ENCODE data around the gene DISC1. TPM values are rescaled to one million over a fixed set of nuclear protein-coding genes. Genes with fewer than 3 reads are reported as not detected.

The DISC1 gene
- total and polyA plus RNA-seq, 2 experiments from 2014 or later, result 6.5 to 11.5 TPM

- H3K9me3 ChIP-seq (ENCODE audit: low read depth), result no peaks in the 10 kb centered on the region
- no peaks in the 10 kb centered on the region for H3K4me1 ChIP-seq (ENCODE audit: low read depth)
- no peak for DNase-seq (ENCODE audit: low read depth in 1 of 2, low spot score in 1 of 2)
- no peaks in the 10 kb centered on the region for H3K36me3 ChIP-seq
- no peaks in the 10 kb centered on the region for H3K27me3 ChIP-seq
- TF ChIP-seq, protein P1, sequence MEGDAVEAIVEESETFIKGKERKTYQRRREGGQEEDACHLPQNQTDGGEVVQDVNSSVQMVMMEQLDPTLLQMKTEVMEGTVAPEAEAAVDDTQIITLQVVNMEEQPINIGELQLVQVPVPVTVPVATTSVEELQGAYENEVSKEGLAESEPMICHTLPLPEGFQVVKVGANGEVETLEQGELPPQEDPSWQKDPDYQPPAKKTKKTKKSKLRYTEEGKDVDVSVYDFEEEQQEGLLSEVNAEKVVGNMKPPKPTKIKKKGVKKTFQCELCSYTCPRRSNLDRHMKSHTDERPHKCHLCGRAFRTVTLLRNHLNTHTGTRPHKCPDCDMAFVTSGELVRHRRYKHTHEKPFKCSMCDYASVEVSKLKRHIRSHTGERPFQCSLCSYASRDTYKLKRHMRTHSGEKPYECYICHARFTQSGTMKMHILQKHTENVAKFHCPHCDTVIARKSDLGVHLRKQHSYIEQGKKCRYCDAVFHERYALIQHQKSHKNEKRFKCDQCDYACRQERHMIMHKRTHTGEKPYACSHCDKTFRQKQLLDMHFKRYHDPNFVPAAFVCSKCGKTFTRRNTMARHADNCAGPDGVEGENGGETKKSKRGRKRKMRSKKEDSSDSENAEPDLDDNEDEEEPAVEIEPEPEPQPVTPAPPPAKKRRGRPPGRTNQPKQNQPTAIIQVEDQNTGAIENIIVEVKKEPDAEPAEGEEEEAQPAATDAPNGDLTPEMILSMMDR (IDR thresholded peaks at IDR 0.05; ENCODE audit: low read depth, low read length), result no peak
- H3K4me3 ChIP-seq, result no peak overlapping the region
- no peak overlapping the region for H3K27ac ChIP-seq
Observed at GRCh38 chr1:231606712-231607111, 19.9 kb upstream of the DISC1 start.

GRCh38 chr1:231610388-231610787 is 16.2 kb upstream of the DISC1 start:
- H3K9me3 ChIP-seq (ENCODE audit: low read depth), result no peaks in the 10 kb centered on the region
- DNase-seq (ENCODE audit: low read depth in 1 of 2, low spot score in 1 of 2), result no peak
- no peak overlapping the region for H3K4me3 ChIP-seq
- TF ChIP-seq, protein P1 (IDR thresholded peaks at IDR 0.05; ENCODE audit: low read depth, low read length), result no peak
- no peaks in the 10 kb centered on the region for H3K4me1 ChIP-seq (ENCODE audit: low read depth)
- no peaks in the 10 kb centered on the region for H3K36me3 ChIP-seq
- H3K27ac ChIP-seq, result no peak overlapping the region
- H3K27me3 ChIP-seq, result no peaks in the 10 kb centered on the region

GRCh38 chr1:231611111-231611510 is 15.5 kb upstream of the DISC1 start:
- TF ChIP-seq, protein P1 (IDR thresholded peaks at IDR 0.05; ENCODE audit: low read depth, low read length), result no peak
- no peak overlapping the region for H3K4me3 ChIP-seq
- no peaks in the 10 kb centered on the region for H3K4me1 ChIP-seq (ENCODE audit: low read depth)
- H3K9me3 ChIP-seq (ENCODE audit: low read depth), result no peaks in the 10 kb centered on the region
- H3K36me3 ChIP-seq, result no peaks in the 10 kb centered on the region
- H3K27ac ChIP-seq, result no peak overlapping the region
- DNase-seq (ENCODE audit: low read depth in 1 of 2, low spot score in 1 of 2), result no peak
- no peaks in the 10 kb centered on the region for H3K27me3 ChIP-seq

DNA sequence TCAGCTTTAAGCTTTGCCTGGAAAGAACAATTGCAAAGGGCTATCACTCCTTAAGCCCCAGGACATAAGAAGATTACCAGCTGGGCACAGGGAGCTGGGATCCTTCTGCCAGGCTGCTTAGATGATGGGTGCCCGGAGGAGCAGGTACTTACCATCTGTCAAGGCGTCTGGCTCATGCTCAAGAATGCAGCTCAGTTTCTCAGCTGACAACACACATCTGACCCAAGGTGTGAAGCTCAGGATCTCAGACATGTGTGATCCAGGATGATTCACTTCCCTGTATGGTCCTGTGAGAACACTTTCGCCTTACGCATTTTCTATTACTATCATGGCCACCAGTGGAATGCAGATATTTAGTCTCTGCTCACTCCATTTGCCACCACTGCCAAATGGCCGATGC is 14.7 kb upstream of the DISC1 start:
- DNase-seq (ENCODE audit: low read depth in 1 of 2, low spot score in 1 of 2), result no peak
- H3K36me3 ChIP-seq, result no peaks in the 10 kb centered on the region
- H3K9me3 ChIP-seq (ENCODE audit: low read depth), result no peaks in the 10 kb centered on the region
- TF ChIP-seq, protein P1 (IDR thresholded peaks at IDR 0.05; ENCODE audit: low read depth, low read length), result no peak
- H3K4me3 ChIP-seq, result no peak overlapping the region
- no peaks in the 10 kb centered on the region for H3K27me3 ChIP-seq
- no peak overlapping the region for H3K27ac ChIP-seq
- no peaks in the 10 kb centered on the region for H3K4me1 ChIP-seq (ENCODE audit: low read depth)

GRCh38 chr1:231612393-231613089 is 14.0 kb upstream of the DISC1 start:
- DNase-seq (ENCODE audit: low read depth in 1 of 2, low spot score in 1 of 2), result no peak
- Histone ChIP-seq H3K36me3 (no peaks in the 10 kb centered on the region), H3K9me3 (ENCODE audit: low read depth) (no peaks in the 10 kb centered on the region), H3K4me1 (ENCODE audit: low read depth) (no peaks in the 10 kb centered on the region), H3K27ac (no peak overlapping the region), H3K27me3 (no peaks in the 10 kb centered on the region), H3K4me3 (no peak overlapping the region)
- TF ChIP-seq, protein P1 (IDR thresholded peaks at IDR 0.05; ENCODE audit: low read depth, low read length), result no peak
